ENCODE measurements around the gene SOX8.

- TF ChIP-seq CTCF (conservative IDR thresholded peaks at IDR 0.05; ENCODE audit: low read depth, low read length) (no peak), EZH2 (IDR thresholded peaks at IDR 0.05; ENCODE audit: borderline replicate concordance, low read depth, low read length, poor library complexity, severe bottlenecking) (no peak)
Observed at GRCh38 chr16:947255-947921, 34.2 kb upstream of the SOX8 start.
